ENCODE measurements around the gene CAMK1G. TPM values are rescaled to one million over a fixed set of nuclear protein-coding genes. Genes with fewer than 3 reads are reported as not detected.

The CAMK1G gene
- polyA plus RNA-seq, 1 donor from 2014 or later, result 3.0 TPM

- Histone ChIP-seq H2AFZ (ENCODE audit: low read depth, low read length) (no peak overlapping the region), H3K9ac (ENCODE audit: low read length) (no peak overlapping the region)
Measured at GRCh38 chr1:209651138-209651587, 67.6 kb downstream of the CAMK1G start.

DNA sequence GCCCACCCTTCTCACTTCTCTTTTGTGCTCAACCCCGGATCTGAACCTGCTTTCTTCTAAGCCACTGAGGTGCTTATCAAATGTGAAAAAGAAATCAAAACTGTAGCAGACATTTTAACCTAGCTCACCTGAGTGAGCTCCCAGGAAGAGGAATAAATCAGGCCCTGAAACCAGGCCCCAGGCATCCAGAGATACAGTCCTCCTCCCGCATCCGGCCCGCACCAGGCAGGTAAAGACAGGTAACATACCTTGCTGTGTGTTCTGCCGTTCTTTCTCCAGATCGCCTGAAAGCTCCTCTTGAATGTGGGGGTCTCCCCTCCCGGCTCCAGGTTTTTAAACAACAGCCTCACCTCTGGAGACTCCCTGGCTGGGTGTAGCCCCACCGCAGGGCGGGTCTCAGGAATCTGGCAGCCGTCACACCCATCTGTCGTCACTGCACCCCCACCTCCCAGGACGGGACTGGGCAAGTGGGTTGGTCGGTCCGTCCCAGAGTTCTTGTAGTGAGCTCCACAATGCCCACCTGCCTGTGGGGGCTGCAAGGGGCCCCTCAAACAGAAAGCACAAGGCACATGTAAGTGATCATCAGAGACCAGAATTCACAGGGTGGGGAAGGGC lies 68.7 kb downstream of the CAMK1G start, which contains the start of gene LAMB3:
Gene LAMB3, minus strand, starts transcription at position 305 of the 615 bp plus-strand sequence. CDS start 1,481 bp downstream, outside the sequence.
- H3K4me2 ChIP-seq (ENCODE audit: low read length), result no peak within 1 kb of the TSS
- H3K9me2 ChIP-seq (ENCODE audit: insufficient read depth, low read length), result no peaks in the 10 kb centered on the region
- no peaks in the 10 kb centered on the region for H3K36me3 ChIP-seq (ENCODE audit: insufficient read depth, low read length)
- no peaks in the 10 kb centered on the region for H4K20me1 ChIP-seq (ENCODE audit: insufficient read depth)
- H2AFZ ChIP-seq (ENCODE audit: low read depth, low read length), result no peak within 1 kb of the TSS
- H3K4me3 ChIP-seq (ENCODE audit: low read length), result no peak within 1 kb of the TSS
- no peaks in the 10 kb centered on the region for H3F3A ChIP-seq (ENCODE audit: insufficient read depth, low read length, poor library complexity, severe bottlenecking)
- H3K9me3 ChIP-seq (ENCODE audit: low read length), result no peaks in the 10 kb centered on the region
- H3K27ac ChIP-seq (ENCODE audit: low read length), result no peak within 1 kb of the TSS
- H3K79me2 ChIP-seq (replicated peaks; ENCODE audit: insufficient read depth, low read length), result no peaks in the 10 kb centered on the region
- no peak within 1 kb of the TSS for H3K9ac ChIP-seq (ENCODE audit: low read length)
- H3K27me3 ChIP-seq (ENCODE audit: insufficient read depth, low read depth, low read length), result no peaks in the 10 kb centered on the region
- TF ChIP-seq POLR2AphosphoS5 (IDR thresholded peaks at IDR 0.05) (no peak), MXI1 (conservative IDR thresholded peaks at IDR 0.05; ENCODE audit: poor library complexity, severe bottlenecking) (no peak), SMC3 (conservative IDR thresholded peaks at IDR 0.05; ENCODE audit: poor library complexity) (no peak), EP300 (conservative IDR thresholded peaks at IDR 0.05; ENCODE audit: poor library complexity, severe bottlenecking) (no peak), TAF1 (IDR thresholded peaks at IDR 0.05; ENCODE audit: low read depth) (no peak), CTCF (IDR thresholded peaks at IDR 0.05; ENCODE audit: poor library complexity, severe bottlenecking) (no peak), RAD21 (conservative IDR thresholded peaks at IDR 0.05) (no peak)
- TF ChIP-seq, protein P1, sequence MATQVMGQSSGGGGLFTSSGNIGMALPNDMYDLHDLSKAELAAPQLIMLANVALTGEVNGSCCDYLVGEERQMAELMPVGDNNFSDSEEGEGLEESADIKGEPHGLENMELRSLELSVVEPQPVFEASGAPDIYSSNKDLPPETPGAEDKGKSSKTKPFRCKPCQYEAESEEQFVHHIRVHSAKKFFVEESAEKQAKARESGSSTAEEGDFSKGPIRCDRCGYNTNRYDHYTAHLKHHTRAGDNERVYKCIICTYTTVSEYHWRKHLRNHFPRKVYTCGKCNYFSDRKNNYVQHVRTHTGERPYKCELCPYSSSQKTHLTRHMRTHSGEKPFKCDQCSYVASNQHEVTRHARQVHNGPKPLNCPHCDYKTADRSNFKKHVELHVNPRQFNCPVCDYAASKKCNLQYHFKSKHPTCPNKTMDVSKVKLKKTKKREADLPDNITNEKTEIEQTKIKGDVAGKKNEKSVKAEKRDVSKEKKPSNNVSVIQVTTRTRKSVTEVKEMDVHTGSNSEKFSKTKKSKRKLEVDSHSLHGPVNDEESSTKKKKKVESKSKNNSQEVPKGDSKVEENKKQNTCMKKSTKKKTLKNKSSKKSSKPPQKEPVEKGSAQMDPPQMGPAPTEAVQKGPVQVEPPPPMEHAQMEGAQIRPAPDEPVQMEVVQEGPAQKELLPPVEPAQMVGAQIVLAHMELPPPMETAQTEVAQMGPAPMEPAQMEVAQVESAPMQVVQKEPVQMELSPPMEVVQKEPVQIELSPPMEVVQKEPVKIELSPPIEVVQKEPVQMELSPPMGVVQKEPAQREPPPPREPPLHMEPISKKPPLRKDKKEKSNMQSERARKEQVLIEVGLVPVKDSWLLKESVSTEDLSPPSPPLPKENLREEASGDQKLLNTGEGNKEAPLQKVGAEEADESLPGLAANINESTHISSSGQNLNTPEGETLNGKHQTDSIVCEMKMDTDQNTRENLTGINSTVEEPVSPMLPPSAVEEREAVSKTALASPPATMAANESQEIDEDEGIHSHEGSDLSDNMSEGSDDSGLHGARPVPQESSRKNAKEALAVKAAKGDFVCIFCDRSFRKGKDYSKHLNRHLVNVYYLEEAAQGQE (IDR thresholded peaks at IDR 0.05; ENCODE audit: borderline replicate concordance), result no peak

More at GRCh38 chr1:209651138-209651587, 67.6 kb downstream of the CAMK1G start:
- no peak for TF ChIP-seq POLR2AphosphoS5 (IDR thresholded peaks at IDR 0.05)
- no peak for TF ChIP-seq CTCF (IDR thresholded peaks at IDR 0.05; ENCODE audit: poor library complexity, severe bottlenecking)
- TF ChIP-seq EP300 (conservative IDR thresholded peaks at IDR 0.05; ENCODE audit: poor library complexity, severe bottlenecking), result no peak
- TF ChIP-seq, protein P1 (IDR thresholded peaks at IDR 0.05; ENCODE audit: borderline replicate concordance), result no peak
- TF ChIP-seq EZH2 (IDR thresholded peaks at IDR 0.05; ENCODE audit: borderline replicate concordance, insufficient read depth, low read length, poor library complexity, severe bottlenecking), result no peak
- TF ChIP-seq SMC3 (conservative IDR thresholded peaks at IDR 0.05; ENCODE audit: poor library complexity), result no peak
- TF ChIP-seq MXI1 (conservative IDR thresholded peaks at IDR 0.05; ENCODE audit: poor library complexity, severe bottlenecking), result no peak
- no peak for TF ChIP-seq TAF1 (IDR thresholded peaks at IDR 0.05; ENCODE audit: low read depth)
- no peak for TF ChIP-seq RAD21 (conservative IDR thresholded peaks at IDR 0.05)
- Histone ChIP-seq H3K9me2 (ENCODE audit: insufficient read depth, low read length) (no peaks in the 10 kb centered on the region), H3K4me2 (ENCODE audit: low read length) (no peak overlapping the region), H3K4me3 (ENCODE audit: low read length) (no peak overlapping the region), H3F3A (ENCODE audit: insufficient read depth, low read length, poor library complexity, severe bottlenecking) (no peaks in the 10 kb centered on the region), H3K79me2 (replicated peaks; ENCODE audit: insufficient read depth, low read length) (no peaks in the 10 kb centered on the region), H4K20me1 (ENCODE audit: insufficient read depth) (no peaks in the 10 kb centered on the region), H3K36me3 (ENCODE audit: insufficient read depth, low read length) (no peaks in the 10 kb centered on the region), H3K27ac (ENCODE audit: low read length) (no peak overlapping the region), H3K27me3 (ENCODE audit: insufficient read depth, low read depth, low read length) (no peaks in the 10 kb centered on the region), H3K9me3 (ENCODE audit: low read length) (no peaks in the 10 kb centered on the region)
